Stimulated activated CD8-positive, alpha-beta memory T cell treated with anti-CD3 and anti-CD28 coated beads, Interleukin-12 subunit alpha, Interleukin-12 subunit beta, amount 100 ng/mL, for 24 hours (primary cell): Measurements from ENCODE around the gene ACTL10.

Experiments
- DNase-seq: peaks from one replicate; pipeline ENCODE4 v3.0.0-alpha.2; 2020; ENCODE audit errors: extremely low read depth

ACTL10 gene

GRCh38 chr20:33663161-33664084 is 3.3 kb upstream of the ACTL10 start:
- peak; percentile 68 for DNase-seq

GRCh38 chr20:33664085-33664761 is 2.5 kb upstream of the ACTL10 start:
- no peak for DNase-seq

- no peak for DNase-seq
Measured at GRCh38 chr20:33664762-33665144, 2.0 kb upstream of the ACTL10 start.

GRCh38 chr20:33667245-33667675 is 517 bp downstream of the ACTL10 start:
- DNase-seq: no peak

GRCh38 chr20:33667676-33668465 is 1.1 kb downstream of the ACTL10 start:
- DNase-seq: peak; percentile 58

GRCh38 chr20:33668466-33669155 is 1.9 kb downstream of the ACTL10 start:
- no peak for DNase-seq

- DNase-seq: no peak
Measured at GRCh38 chr20:33669224-33669623, 2.5 kb downstream of the ACTL10 start.

GRCh38 chr20:33669873-33670640 is 3.3 kb downstream of the ACTL10 start:
- DNase-seq: no peak

- DNase-seq: no peak
Measured at GRCh38 chr20:33670715-33671499, 4.2 kb downstream of the ACTL10 start.

GRCh38 chr20:33671573-33672288 is 5.0 kb downstream of the ACTL10 start:
- DNase-seq: no peak

- DNase-seq: no peak
Measured at GRCh38 chr20:33672426-33673113, 5.8 kb downstream of the ACTL10 start.

GRCh38 chr20:33673114-33673409 is 6.3 kb downstream of the ACTL10 start:
- DNase-seq: no peak

GRCh38 chr20:33673410-33674293 is 6.9 kb downstream of the ACTL10 start:
- DNase-seq: no peak

GRCh38 chr20:33674294-33675135 is 7.8 kb downstream of the ACTL10 start, which contains the start of gene NECAB3:
NECAB3 (minus strand) TSS chr20:33674428; CDS start chr20:33674352, 76 bp downstream.
- DNase-seq: no peak

GRCh38 chr20:33675136-33675959 is 8.6 kb downstream of the ACTL10 start:
- DNase-seq: no peak

- DNase-seq: no peak
Measured at GRCh38 chr20:33676121-33676520, 9.4 kb downstream of the ACTL10 start.
